Body of pancreas (tissue), 4 donors: ENCODE data around the gene AK3. TPM values are rescaled to one million over a fixed set of nuclear protein-coding genes. Genes with fewer than 3 reads are reported as not detected.

ENCODE experiments used
- ATAC-seq: fragments of 150-250 bp; one replicate; pipeline ENCODE4 v1.9.1; 2016
- DNase-seq, 4 donors: peaks; one replicate each; pipeline ENCODE4 v3.0.0-alpha.2; 2019
- H3K27ac ChIP-seq, 4 donors: fragments of 200-600 bp; sonication (generic); 1 replicate in 3 of 4; 2 replicates in 1 of 4; pipeline versions ENCODE4 v1.5.1 to v1.6.1; 2016 to 2019; ENCODE audit warnings: mild to moderate bottlenecking in 1 of 4, mixed read lengths in 1 of 4, moderate library complexity in 1 of 4
- H3K27me3 ChIP-seq, 2 donors: fragments of 200-600 bp; sonication (generic); one replicate each; pipeline ENCODE4 v1.6.0; 2016; ENCODE audit warnings: mild to moderate bottlenecking in 1 of 2
- H3K36me3 ChIP-seq, 2 donors: fragments of 200-600 bp; sonication (generic); replicated peaks in 1 of 2; 2 replicates each; pipeline ENCODE4 v1.5.1; 2016; ENCODE audit warnings: low read depth in 2 of 2; ENCODE audit not compliant: insufficient read depth in 1 of 2
- H3K4me1 ChIP-seq: fragments of 200-600 bp; sonication (generic); one replicate; pipeline ENCODE4 v1.6.0; 2016
- H3K4me3 ChIP-seq, 2 donors: fragments of 200-600 bp; sonication (generic); 1 replicate in 1 of 2; 2 replicates in 1 of 2; pipeline ENCODE4 v1.5.1; 2016 to 2019
- H3K9me3 ChIP-seq, 3 donors: fragments of 200-600 bp; sonication (generic); 1 replicate in 2 of 3; 2 replicates in 1 of 3; pipeline ENCODE4 v1.5.1; 2016
- CTCF ChIP-seq, 7 experiments: fragments of 450-650 bp in 4 of 7; fragments of 200-600 bp in 3 of 7; sonication (generic) in 3 of 7; IDR thresholded peaks; one replicate each; pipeline ENCODE4 v1.5.1; 2016 to 2019; ENCODE audit warnings: antibody characterized with exemption in 7 of 7
- POLR2A ChIP-seq, 3 donors: fragments of 450-650 bp; IDR thresholded peaks; one replicate each; pipeline ENCODE4 v1.6.1; 2016; ENCODE audit warnings: antibody characterized with exemption in 3 of 3, mild to moderate bottlenecking in 2 of 3
- WGBS, 2 donors: methylation state at CpG; one replicate each; pipeline ENCODE4 v1.1.5; 2017; 5-methylcytosine and 5-hydroxymethylcytosine counted together
- intact Hi-C: fragments of 100-400 bp; cut with DNase I; formaldehyde crosslinking; loops from one replicate; pipeline ENCODE4 v1.15.1; 2023
- total RNA-seq, 2 donors: library from RNA; depleted of rRNA; stranded (reverse); fragments of >200 nt; gene quantifications; one replicate each; pipeline ENCODE4 v1.1.0, GENCODE V29; 2016

Gene AK3
- total RNA-seq, 2 donors from 2014 or later, result 46.4 to 47.5 TPM

- no peak for DNase-seq
- H3K27ac ChIP-seq, result no peak overlapping the region
- ATAC-seq, result no peak
- H3K9me3 ChIP-seq, result no peaks in the 10 kb centered on the region
- 66 to 75% methylated on average over 2 of the region's 2 CpGs for WGBS, 2 donors
- H3K4me3 ChIP-seq, result no peak overlapping the region
- H3K27me3 ChIP-seq, result no peaks in the 10 kb centered on the region
- H3K4me1 ChIP-seq, result peaks cover 8% of the 10 kb centered on the region
- H3K36me3 ChIP-seq, result peaks cover 0 to 10% of the 10 kb centered on the region in 2 donors
- TF ChIP-seq CTCF (IDR thresholded peaks at IDR 0.05) (no peak), POLR2A (IDR thresholded peaks at IDR 0.05) (no peak)
- intact Hi-C loops, result no loop called here
These were observed 40.1 kb downstream of the AK3 start for GRCh38 chr9:4700932-4701331.

- peak overlapping the region in 1 of 4 donors; percentile 53 for H3K27ac ChIP-seq
- H3K9me3 ChIP-seq, result no peaks in the 10 kb centered on the region
- H3K4me3 ChIP-seq, result no peak overlapping the region
- no peaks in the 10 kb centered on the region for H3K27me3 ChIP-seq
- DNase-seq, result peak; percentile 54 to 65 (median 60)
- peaks cover 0 to 6% of the 10 kb centered on the region in 2 donors for H3K36me3 ChIP-seq
- whole genome bisulfite sequencing, 2 donors, result 47 to 54% methylated on average over 3 of the region's 3 CpGs
- peak; percentile 90 for ATAC-seq
- peaks cover 10% of the 10 kb centered on the region for H3K4me1 ChIP-seq
- intact Hi-C loops, result no loop called here
- TF ChIP-seq POLR2A (IDR thresholded peaks at IDR 0.05) (no peak), CTCF (IDR thresholded peaks at IDR 0.05) (peak in 1 of 7 experiments; percentile 10)
These were observed 40.9 kb downstream of the AK3 start for GRCh38 chr9:4700091-4700490.

GRCh38 chr9:4691795-4692194 is 49.2 kb downstream of the AK3 start:
- Histone ChIP-seq H3K27ac (no peak overlapping the region), H3K27me3 (no peaks in the 10 kb centered on the region), H3K9me3 (no peaks in the 10 kb centered on the region), H3K4me1 (peaks cover 12% of the 10 kb centered on the region), H3K36me3 (peaks cover 0 to 2% of the 10 kb centered on the region in 2 donors), H3K4me3 (no peak overlapping the region)
- 82 to 83% methylated on average over 3 of the region's 3 CpGs for WGBS, 2 donors
- TF ChIP-seq CTCF (IDR thresholded peaks at IDR 0.05) (no peak), POLR2A (IDR thresholded peaks at IDR 0.05) (no peak)
- no peak for ATAC-seq
- intact Hi-C loops, result no loop called here
- no peak for DNase-seq

- Histone ChIP-seq H3K4me3 (no peak overlapping the region), H3K9me3 (no peaks in the 10 kb centered on the region), H3K27ac (no peak overlapping the region), H3K27me3 (no peaks in the 10 kb centered on the region), H3K36me3 (peaks cover 0 to 2% of the 10 kb centered on the region in 2 donors), H3K4me1 (peaks cover 17% of the 10 kb centered on the region)
- ATAC-seq (no peak), DNase-seq (no peak)
- TF ChIP-seq POLR2A (IDR thresholded peaks at IDR 0.05), result no peak
- TF ChIP-seq CTCF (IDR thresholded peaks at IDR 0.05), result no peak
- intact Hi-C loops, result no loop called here
- WGBS, 2 donors, result 89 to 90% methylated on average over 4 of the region's 4 CpGs
These were observed 50.9 kb downstream of the AK3 start for GRCh38 chr9:4690144-4690543.

- no peak for ATAC-seq
- no peak for DNase-seq
- TF ChIP-seq CTCF (IDR thresholded peaks at IDR 0.05) (no peak), POLR2A (IDR thresholded peaks at IDR 0.05) (no peak)
- no peaks in the 10 kb centered on the region for H3K9me3 ChIP-seq
- intact Hi-C loops, result no loop called here
- 83 to 88% methylated on average over 1 of the region's 1 CpG for WGBS, 2 donors
- H3K27me3 ChIP-seq, result no peaks in the 10 kb centered on the region
- no peak overlapping the region for H3K4me3 ChIP-seq
- H3K36me3 ChIP-seq, result peaks cover 0 to 5% of the 10 kb centered on the region in 2 donors
- H3K27ac ChIP-seq, result no peak overlapping the region
- H3K4me1 ChIP-seq, result peaks cover 17% of the 10 kb centered on the region
These were observed 51.3 kb downstream of the AK3 start for GRCh38 chr9:4689687-4690104.
